SK-N-SH (cell line): ENCODE measurements around the gene STOML1. TPM values are rescaled to one million over a fixed set of nuclear protein-coding genes. Genes with fewer than 3 reads are reported as not detected.

Source experiments
- CTCF ChIA-PET: fragments of 300-600, 350-600 bp; formaldehyde crosslinking; extraction: SDS; loops from one replicate; lab custom pipeline; 2021; lab: Yijun Ruan, JAX
- POLR2A ChIA-PET: fragments of 350-600 bp; sonication (Branson Sonifier 250); formaldehyde crosslinking; extraction: SDS; loops from one replicate; lab custom pipeline; 2020; ENCODE audit warnings: antibody characterized with exemption, inconsistent platforms; lab: Yijun Ruan, JAX
- DNase-seq: peaks from one replicate; pipeline ENCODE4 v3.0.0; 2012
- H2AFZ ChIP-seq: fragments of 200-600 bp; sonication (generic); 2 replicates; pipeline ENCODE4 v1.8.1; 2016; ENCODE audit warnings: antibody characterized with exemption, mild to moderate bottlenecking, low read depth
- H3F3A ChIP-seq: fragments of 200-600 bp; sonication (generic); replicated peaks from 2 replicates; pipeline ENCODE3; 2016; ENCODE audit warnings: antibody characterized with exemption, mild to moderate bottlenecking; ENCODE audit not compliant: insufficient read depth
- H3K27ac ChIP-seq, 2 experiments: fragments of 200-500 bp in 1 of 2; fragments of 200-600 bp in 1 of 2; sonication (Bioruptor generic) in 1 of 2; sonication (generic), shearing (Covaris generic) in 1 of 2; 2 replicates each; pipeline versions ENCODE4 v1.5.1 to v1.6.1; 2014 to 2016; ENCODE audit warnings: low read depth in 2 of 2, inconsistent platforms in 1 of 2, low read length in 1 of 2, mild to moderate bottlenecking in 1 of 2, mixed read lengths in 1 of 2
- H3K27me3 ChIP-seq: fragments of 200-600 bp; sonication (generic), shearing (Covaris generic); 2 replicates; pipeline ENCODE4 v1.6.1; 2016; ENCODE audit warnings: mixed run types; ENCODE audit not compliant: insufficient read depth
- H3K36me3 ChIP-seq, 2 experiments: fragments of 200-500 bp in 1 of 2; fragments of 200-600 bp in 1 of 2; sonication (Bioruptor generic) in 1 of 2; sonication (generic) in 1 of 2; replicated peaks in 1 of 2; 2 replicates each; pipeline versions ENCODE3 to v1.5.1; 2014 to 2016; ENCODE audit warnings: low read length in 1 of 2, mild to moderate bottlenecking in 1 of 2; ENCODE audit not compliant: insufficient read depth in 2 of 2, control insufficient read depth in 1 of 2
- H3K4me1 ChIP-seq, 2 experiments: fragments of 200-500 bp in 1 of 2; fragments of 200-600 bp in 1 of 2; sonication (Bioruptor generic) in 1 of 2; sonication (generic), shearing (Covaris generic) in 1 of 2; 2 replicates each; pipeline versions ENCODE4 v1.5.1 to v1.6.1; 2014 to 2016; ENCODE audit warnings: low read depth in 1 of 2, low read length in 1 of 2, mixed run types in 1 of 2; ENCODE audit not compliant: insufficient read depth in 2 of 2, control insufficient read depth in 1 of 2
- H3K4me2 ChIP-seq: fragments of 200-600 bp; sonication (generic), shearing (Covaris generic); 2 replicates; pipeline ENCODE4 v1.6.1; 2017; ENCODE audit warnings: mixed run types
- H3K4me3 ChIP-seq, 2 experiments: fragments of 200-500 bp in 1 of 2; fragments of 200-600 bp in 1 of 2; sonication (Bioruptor generic) in 1 of 2; sonication (generic), shearing (Covaris generic) in 1 of 2; 2 replicates each; pipeline versions ENCODE4 v1.5.1 to v1.8.1; 2014 to 2016; ENCODE audit warnings: low read depth in 2 of 2, inconsistent platforms in 1 of 2, low read length in 1 of 2, mild to moderate bottlenecking in 1 of 2, mixed read lengths in 1 of 2, moderate library complexity in 1 of 2
- H3K79me2 ChIP-seq: fragments of 200-600 bp; sonication (generic); 2 replicates; pipeline ENCODE4 v1.8.1; 2017; ENCODE audit warnings: mild to moderate bottlenecking; ENCODE audit not compliant: insufficient read depth
- H3K9ac ChIP-seq: fragments of 200-600 bp; sonication (generic); 2 replicates; pipeline ENCODE4 v1.6.1; 2017; ENCODE audit warnings: mixed run types
- H3K9me2 ChIP-seq: fragments of 200-600 bp; sonication (generic); 2 replicates; pipeline ENCODE4 v1.6.1; 2017; ENCODE audit warnings: mixed run types
- H3K9me3 ChIP-seq: fragments of 200-600 bp; sonication (generic); 2 replicates; pipeline ENCODE4 v1.6.1; 2017; ENCODE audit warnings: mixed run types, mild to moderate bottlenecking, moderate library complexity
- H4K20me1 ChIP-seq: fragments of 200-600 bp; sonication (generic); 2 replicates; pipeline ENCODE4 v1.6.1; 2017; ENCODE audit warnings: mild to moderate bottlenecking, mixed run types; ENCODE audit not compliant: insufficient read depth
- CTCF ChIP-seq: fragments of 200-600 bp; sonication (generic); IDR thresholded peaks from 2 replicates; pipeline ENCODE4 v1.6.1; 2017; ENCODE audit warnings: antibody characterized with exemption, mild to moderate bottlenecking, moderate library complexity
- EZH2phosphoT487 ChIP-seq: fragments of 200-600 bp; sonication (generic); IDR thresholded peaks from 2 replicates; pipeline ENCODE4 v1.6.1; 2017; ENCODE audit warnings: low read depth, mixed run types, mild to moderate bottlenecking, antibody characterized with exemption, moderate library complexity, borderline replicate concordance
- GABPA ChIP-seq: IDR thresholded peaks from 2 replicates; pipeline ENCODE4 v1.4.0; 2012; ENCODE audit warnings: low read depth, mild to moderate bottlenecking
- IRF3 ChIP-seq: fragments of 150-350 bp; IDR thresholded peaks from 2 replicates; pipeline ENCODE4 v1.6.1; 2016; ENCODE audit warnings: mild to moderate bottlenecking, low read depth, low read length
- REST ChIP-seq: IDR thresholded peaks from 2 replicates; pipeline ENCODE4 v1.6.1; 2012; ENCODE audit warnings: mild to moderate bottlenecking, low read depth, low read length, moderate library complexity
- RFX5 ChIP-seq: IDR thresholded peaks from 2 replicates; pipeline ENCODE4 v1.6.1; 2012; ENCODE audit warnings: mild to moderate bottlenecking, improper control_type of control experiment, low read length
- RXRA ChIP-seq: IDR thresholded peaks from 2 replicates; pipeline ENCODE4 v1.4.0; 2012; ENCODE audit warnings: low read depth, mild to moderate bottlenecking, borderline replicate concordance
- TCF12 ChIP-seq: IDR thresholded peaks from 2 replicates; pipeline ENCODE4 v1.4.0; 2012
- USF2 ChIP-seq: fragments of 150-350 bp; IDR thresholded peaks from 2 replicates; pipeline ENCODE4 v1.6.1; 2017; ENCODE audit warnings: antibody characterized with exemption, low read length, low read depth, borderline replicate concordance
- polyA plus RNA-seq, 3 experiments: library from polyadenylated mRNA; depleted of rRNA; stranded (reverse); fragments of >200 nt; gene quantifications; 2 replicates each; pipeline ENCODE4 v1.2.3, GENCODE V29; 2012

STOML1 gene
- polyA plus RNA-seq, 1 of the 3 experiments (the other 2 are of a cell fraction), result 20.4 TPM

GRCh38 chr15:73950831-73951561 is 41.1 kb downstream of the STOML1 start (continued):
- peak; percentile 87 for TF ChIP-seq CTCF

GRCh38 chr15:73950479-73950830 is 41.6 kb downstream of the STOML1 start:
- ChIA-PET POLR2A (interaction anchor here (0.6 to 1.1 kb wide), 5 partner anchors 14 to 341 kb away, joined by 3 to 6 read pairs (median 4); no protein-coding TSS in a partner anchor), CTCF (interaction anchor here (0.6 to 3.0 kb wide), 35 partner anchors 10 to 372 kb away, joined by 3 to 54 read pairs (median 4); partner anchors contain the start of genes PML and STOML1)
- no peaks in the 10 kb centered on the region for H3K9me3 ChIP-seq
- H3F3A ChIP-seq, result peaks cover 12% of the 10 kb centered on the region
- no peak overlapping the region for H3K4me3 ChIP-seq
- no peaks in the 10 kb centered on the region for H3K9me2 ChIP-seq
- H4K20me1 ChIP-seq, result no peaks in the 10 kb centered on the region
- H2AFZ ChIP-seq, result peak overlapping the region; percentile 75; the same call in 1 of the 2 replicates
- peak overlapping the region; percentile 75 to 92 for H3K27ac ChIP-seq
- H3K27me3 ChIP-seq, result no peaks in the 10 kb centered on the region
- peak overlapping the region; percentile 28; the same call in 1 of the 2 replicates for H3K9ac ChIP-seq
- peaks cover 14 to 43% of the 10 kb centered on the region in 2 experiments for H3K4me1 ChIP-seq
- DNase-seq, result no peak
- no peaks in the 10 kb centered on the region for H3K79me2 ChIP-seq
- H3K4me2 ChIP-seq, result no peak overlapping the region
- TF ChIP-seq EZH2phosphoT487, result no peak
- no peak for TF ChIP-seq REST
- TF ChIP-seq USF2, result no peak
- TF ChIP-seq TCF12, result no peak
- TF ChIP-seq GABPA, result no peak
- no peak for TF ChIP-seq RFX5
- TF ChIP-seq RXRA, result no peak
- no peak for TF ChIP-seq IRF3
- peaks cover 0 to 12% of the 10 kb centered on the region in 2 experiments for H3K36me3 ChIP-seq
